Stimulated activated CD4-positive, alpha-beta T cell treated with anti-CD3 and anti-CD28 coated beads, TNF-alpha, amount 100 ng/mL, for 1 hour (primary cell): ENCODE measurements around the gene PPARD.
A peak's percentile ranks its signal among the peaks of the same experiment; 100 is the strongest.

ENCODE experiments used
- DNase-seq, 3 donors: peaks; one replicate each; pipeline ENCODE4 v3.0.0-alpha.2; 2020; ENCODE audit warnings: low read depth in 3 of 3, low spot score in 1 of 3

The PPARD gene

GRCh38 chr6:35465646-35466045, 123.3 kb downstream of the PPARD start:
- DNase-seq: no peak

GRCh38 chr6:35468181-35468979, 126.0 kb downstream of the PPARD start, which contains the start of gene RPL10A:
Gene RPL10A, plus strand, starts transcription at chr6:35468401. Its CDS starts 34 bp downstream, at chr6:35468435.
- DNase-seq: peak; percentile 89 to 94 (median 93)

- DNase-seq: no peak
Measured at GRCh38 chr6:35468980-35469750, 126.8 kb downstream of the PPARD start.

DNA sequence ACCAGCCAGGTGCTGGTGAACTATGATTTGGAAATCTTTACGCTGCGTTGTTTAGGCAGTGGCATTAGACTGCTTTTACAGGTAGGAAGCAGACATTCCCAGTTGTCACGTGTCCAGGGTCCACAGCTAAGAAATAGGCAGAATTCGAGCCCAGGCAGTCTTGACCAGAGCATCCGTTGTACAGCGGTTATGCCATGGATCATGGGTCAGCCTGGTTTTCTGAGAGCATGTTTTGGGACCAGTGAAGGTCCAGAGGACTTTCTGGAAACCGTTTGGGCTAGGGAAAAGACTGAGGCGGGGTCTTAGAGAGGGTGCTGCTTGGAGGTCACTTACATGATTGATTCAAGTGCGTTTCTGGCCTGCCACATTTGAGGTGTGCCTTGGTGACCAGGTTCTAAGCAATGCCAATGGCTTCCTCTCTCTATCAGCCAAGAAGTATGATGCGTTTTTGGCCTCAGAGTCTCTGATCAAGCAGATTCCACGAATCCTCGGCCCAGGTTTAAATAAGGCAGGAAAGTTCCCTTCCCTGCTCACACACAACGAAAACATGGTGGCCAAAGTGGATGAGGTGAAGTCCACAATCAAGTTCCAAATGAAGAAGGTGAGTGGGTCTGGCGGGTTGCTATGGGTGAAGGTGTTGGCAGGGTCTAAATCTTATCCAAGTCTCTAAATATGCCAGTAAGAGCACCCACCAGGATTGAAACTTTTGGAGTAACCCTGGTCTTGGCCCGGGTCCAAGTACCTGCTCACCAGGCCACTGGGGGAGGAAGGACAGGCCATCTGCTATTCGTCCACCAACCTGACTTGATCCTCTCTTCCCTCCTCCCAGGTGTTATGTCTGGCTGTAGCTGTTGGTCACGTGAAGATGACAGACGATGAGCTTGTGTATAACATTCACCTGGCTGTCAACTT, 127.6 kb downstream of the PPARD start:
- no peak for DNase-seq

DNA sequence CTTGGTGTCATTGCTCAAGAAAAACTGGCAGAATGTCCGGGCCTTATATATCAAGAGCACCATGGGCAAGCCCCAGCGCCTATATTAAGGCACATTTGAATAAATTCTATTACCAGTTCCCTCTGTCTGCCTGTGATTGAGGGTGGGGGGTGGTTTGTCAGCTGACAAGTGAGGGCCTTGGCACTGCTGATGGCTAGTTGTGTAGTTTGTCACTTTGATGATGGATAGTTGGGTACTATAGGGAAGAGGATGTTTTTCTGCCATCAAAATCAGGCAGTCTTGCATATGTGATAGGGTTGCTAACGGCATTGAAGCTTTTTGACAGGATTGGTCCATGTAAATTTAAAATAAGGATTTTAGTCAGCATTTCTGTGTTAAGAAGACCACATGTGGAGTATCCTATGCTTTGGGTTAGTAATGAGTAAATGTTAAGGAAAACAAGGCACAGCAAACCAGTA, 128.3 kb downstream of the PPARD start:
- DNase-seq: no peak

DNA sequence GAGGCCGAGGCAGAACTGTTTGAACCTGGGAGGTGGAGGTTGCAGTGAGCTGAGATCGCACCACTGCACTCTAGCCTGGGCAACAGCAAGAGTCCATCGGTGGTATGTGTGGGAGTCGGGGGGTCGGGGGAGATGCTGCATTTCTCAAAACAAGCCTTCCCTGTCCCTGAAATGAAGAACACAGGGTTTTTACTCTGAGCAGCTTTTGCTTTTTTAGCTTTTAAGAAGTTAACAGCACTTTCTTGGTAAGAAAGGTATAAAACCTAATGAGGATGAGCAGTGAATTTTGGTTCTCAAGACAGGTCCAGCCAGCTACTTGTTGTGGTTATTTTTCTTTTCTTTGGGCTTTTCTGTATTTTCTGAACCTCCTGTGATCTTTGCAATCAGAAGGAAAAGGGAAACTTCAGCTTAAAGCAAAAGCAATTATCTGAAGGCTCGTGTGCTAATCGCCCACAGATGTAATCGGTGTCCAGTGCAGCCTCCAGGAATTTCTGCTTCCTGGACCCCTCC, 129.5 kb downstream of the PPARD start:
- DNase-seq: no peak

DNA sequence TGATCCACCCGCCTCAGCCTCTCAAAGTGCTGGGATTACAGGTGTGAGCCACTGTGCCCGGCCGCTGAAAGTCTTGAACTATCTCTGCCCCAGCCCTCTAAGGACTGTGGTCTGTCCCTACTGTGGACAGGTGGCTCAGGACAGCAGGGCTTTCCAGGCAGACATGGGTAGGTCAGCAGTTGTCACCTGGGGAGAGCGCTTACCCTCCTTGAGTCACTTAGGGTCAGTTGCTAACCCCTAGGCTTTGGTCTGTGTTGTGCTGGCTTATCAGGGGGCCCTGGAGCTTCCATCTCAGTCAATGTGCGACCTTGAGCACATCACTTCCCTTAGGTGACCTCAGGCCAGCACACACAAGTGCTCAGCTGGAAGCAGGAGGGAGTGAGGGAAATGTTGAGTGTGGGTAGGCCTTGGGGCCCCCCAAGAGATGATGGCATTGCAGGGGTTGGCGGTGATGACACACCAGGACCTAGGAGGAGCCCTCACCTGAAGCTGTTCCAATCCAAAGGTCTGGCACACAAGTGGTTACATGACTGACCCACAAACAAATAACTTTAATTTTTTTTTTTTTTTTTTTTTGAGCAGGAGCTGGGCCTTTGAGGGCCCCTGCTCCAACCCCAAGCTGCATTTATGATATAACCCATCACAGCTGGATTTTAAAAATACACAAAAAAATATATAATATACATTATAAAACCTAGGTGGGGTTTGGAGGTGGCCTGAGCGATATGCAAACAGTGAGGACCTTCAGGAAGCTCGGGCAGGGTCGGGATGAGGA, 130.9 kb downstream of the PPARD start:
- DNase-seq: no peak

DNA sequence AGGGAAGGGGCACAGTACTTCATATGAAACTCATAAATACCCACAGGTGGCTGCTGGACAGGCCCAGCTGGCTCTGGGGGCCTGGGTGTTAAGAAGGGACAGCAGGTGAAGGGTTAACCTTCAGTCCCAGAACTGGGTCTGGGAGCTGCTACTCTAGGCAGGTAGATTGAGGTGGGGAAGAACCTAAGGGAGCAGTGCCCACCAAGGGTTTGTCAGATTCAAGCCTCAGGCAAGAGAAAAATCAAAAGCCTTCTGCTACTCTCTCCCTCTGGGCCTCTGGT, 131.4 kb downstream of the PPARD start:
- no peak for DNase-seq

GRCh38 chr6:35474131-35474941, 132.0 kb downstream of the PPARD start:
- DNase-seq: no peak

- no peak for DNase-seq
Measured at GRCh38 chr6:35474942-35475570, 132.7 kb downstream of the PPARD start.

DNA sequence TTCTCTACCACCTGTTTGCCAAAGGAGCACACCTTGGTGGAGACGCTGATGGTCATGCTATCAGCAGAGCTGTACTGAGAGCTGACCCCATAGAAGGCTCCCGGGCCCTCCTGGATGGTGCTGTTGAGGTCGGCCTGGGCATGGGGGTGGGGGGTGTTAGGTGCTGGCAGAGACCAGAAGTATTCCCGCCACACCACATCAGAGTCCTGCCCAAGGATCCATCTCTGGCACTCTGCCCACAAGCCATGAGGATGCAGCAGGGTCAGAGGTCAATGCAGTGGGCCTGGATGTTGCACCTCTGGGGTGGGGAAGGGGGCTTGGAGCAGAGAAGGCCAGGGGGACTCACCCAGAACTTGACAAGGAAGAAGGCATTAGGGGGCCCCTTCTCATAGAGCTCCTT, 133.2 kb downstream of the PPARD start:
- DNase-seq: no peak

DNA sequence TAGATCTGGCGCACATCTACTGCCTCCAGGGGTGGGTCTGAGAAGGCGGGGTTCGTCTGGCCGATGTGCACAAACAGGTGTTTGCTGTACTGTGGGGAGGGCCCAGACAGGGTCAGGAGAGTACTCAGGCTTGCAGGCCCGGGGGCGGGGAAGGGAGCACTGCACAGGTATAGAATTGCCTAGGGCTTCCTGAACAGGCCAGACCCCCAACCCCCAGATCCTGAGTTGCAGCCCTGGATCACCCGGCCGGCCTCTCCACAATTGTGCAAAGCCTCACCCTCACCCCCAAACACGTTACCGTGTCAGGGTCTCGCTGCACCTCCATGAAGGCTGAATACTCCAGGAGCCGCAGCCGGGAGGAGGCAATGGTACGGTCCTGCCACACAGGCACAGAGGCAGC, 133.6 kb downstream of the PPARD start:
- no peak for DNase-seq

- DNase-seq: no peak
Measured at GRCh38 chr6:35477028-35477427, 134.7 kb downstream of the PPARD start.
